GM12878 (cell line): ENCODE measurements around the gene FBN3. TPM values are rescaled to one million over a fixed set of nuclear protein-coding genes. Genes with fewer than 3 reads are reported as not detected.
A peak's percentile ranks its signal among the peaks of the same experiment; 100 is the strongest.

ENCODE experiments used
- ATAC-seq: fragments of 200-7000 bp; cut with Tn5 transposase; 3 replicates; pipeline ENCODE4 v1.9.1; 2020; ENCODE audit warnings: mild to moderate bottlenecking, moderate library complexity
- BruUV-seq: library from RNA; stranded (reverse); fragments of 400-500 nt; replicated peaks from 2 replicates; lab custom pipeline; 2021; lab: Mats Ljungman, UMichigan
- CTCF ChIA-PET: fragments of 300-600 bp; sonication (Branson Sonifier 250); formaldehyde crosslinking; extraction: SDS; loops from one replicate; lab custom pipeline; 2021; ENCODE audit warnings: inconsistent platforms; lab: Yijun Ruan, JAX
- POLR2A ChIA-PET: fragments of 350-600 bp; formaldehyde crosslinking; extraction: SDS; loops from one replicate; lab custom pipeline; 2021; ENCODE audit warnings: inconsistent platforms; lab: Charles Lee
- RAD21 ChIA-PET: fragments of 300-600 bp; sonication (Branson Sonifier 250); formaldehyde crosslinking; loops from one replicate; lab custom pipeline; 2023; ENCODE audit warnings: antibody characterized with exemption; ENCODE audit not compliant: unreplicated experiment; lab: Charles Lee
- SMC1A ChIA-PET: fragments of 300-600 bp; sonication (Branson Sonifier 250); formaldehyde crosslinking; loops from one replicate; lab custom pipeline; 2023; ENCODE audit not compliant: unreplicated experiment, uncharacterized antibody; lab: Charles Lee
- DNase-seq: peaks from one replicate; pipeline ENCODE4 v3.0.0-alpha.2; 2011; ENCODE audit warnings: low read depth, low spot score
- FAIRE-seq: peaks from 3 replicates; lab custom pipeline; 2011; peaks lifted over from hg19 to GRCh38; lab: Jason Lieb, UNC
- H2AFZ ChIP-seq: 2 replicates; pipeline ENCODE4 v1.6.0; 2011; ENCODE audit warnings: low read depth, low read length, control low read depth; ENCODE audit not compliant: control insufficient read depth
- H3K27ac ChIP-seq: 2 replicates; pipeline ENCODE4 v1.5.1; 2011; ENCODE audit warnings: control low read depth; ENCODE audit not compliant: control insufficient read depth, insufficient read depth
- H3K27me3 ChIP-seq, 2 experiments: replicated peaks in 1 of 2; 2 replicates each; pipeline versions ENCODE4 v1.6.0 to v1.6.1; 2011; ENCODE audit warnings: low read length in 1 of 2; ENCODE audit not compliant: control insufficient read depth in 2 of 2, insufficient read depth in 2 of 2
- H3K36me3 ChIP-seq, 2 experiments: 2 replicates each; pipeline ENCODE4 v1.5.1; 2011; ENCODE audit warnings: low read length in 1 of 2; ENCODE audit not compliant: control insufficient read depth in 2 of 2, insufficient read depth in 2 of 2
- H3K4me1 ChIP-seq: 2 replicates; pipeline ENCODE4 v1.6.1; 2011; ENCODE audit warnings: mild to moderate bottlenecking, low read length, moderate library complexity, mixed read lengths; ENCODE audit not compliant: control insufficient read depth, insufficient read depth
- H3K4me2 ChIP-seq: 2 replicates; pipeline ENCODE4 v1.6.0; 2011; ENCODE audit warnings: control low read depth; ENCODE audit not compliant: control insufficient read depth, insufficient read depth
- H3K4me3 ChIP-seq: fragments of 200-600 bp; sonication (generic); 2 replicates; pipeline ENCODE4 v1.5.1; 2016
- H3K79me2 ChIP-seq: 2 replicates; pipeline ENCODE4 v1.6.0; 2011; ENCODE audit warnings: low read length; ENCODE audit not compliant: control insufficient read depth, insufficient read depth
- H3K9ac ChIP-seq: 2 replicates; pipeline ENCODE4 v1.8.0; 2011; ENCODE audit warnings: low read length, control low read depth, mixed read lengths; ENCODE audit not compliant: control insufficient read depth, insufficient read depth
- H3K9me3 ChIP-seq: replicated peaks from 3 replicates; pipeline ENCODE4 v1.5.1; 2011; ENCODE audit warnings: mild to moderate bottlenecking, low read length; ENCODE audit not compliant: control insufficient read depth, insufficient read depth
- H4K20me1 ChIP-seq: 2 replicates; pipeline ENCODE4 v1.6.0; 2011; ENCODE audit not compliant: control insufficient read depth, insufficient read depth
- CBX5 ChIP-seq: sonication (generic); IDR thresholded peaks from 2 replicates; pipeline ENCODE4 v1.6.1; 2016; ENCODE audit warnings: low read depth, moderate library complexity, mild to moderate bottlenecking, inconsistent platforms
- CEBPZ ChIP-seq: fragments of 150-350 bp; IDR thresholded peaks from 2 replicates; pipeline ENCODE4 v1.6.1; 2016; ENCODE audit warnings: low read depth, low read length
- ELK1 ChIP-seq: IDR thresholded peaks from 2 replicates; pipeline ENCODE4 v1.6.1; 2012; ENCODE audit warnings: low read depth, low read length, improper control_type of control experiment
- NRF1 ChIP-seq: conservative IDR thresholded peaks from 2 replicates; pipeline ENCODE4 v1.6.1; 2011; ENCODE audit warnings: mild to moderate bottlenecking, low read depth, low read length, improper control_type of control experiment
- TBL1XR1 ChIP-seq: IDR thresholded peaks from 2 replicates; pipeline ENCODE4 v1.6.1; 2012; ENCODE audit warnings: low read depth, low read length, improper control_type of control experiment
- ZBTB33 ChIP-seq: fragments of 450-650 bp; IDR thresholded peaks from 2 replicates; pipeline ENCODE4 v1.6.1; 2017; ENCODE audit warnings: mild to moderate bottlenecking
- WGBS: methylation state at CpG from one replicate; pipeline ENCODE4 v1.1.6; 2016; ENCODE audit warnings: low lambda C conversion rate; ENCODE audit not compliant: insufficient replicate concordance, insufficient coverage; ENCODE audit errors: missing lambda C conversion rate; 5-methylcytosine and 5-hydroxymethylcytosine counted together
- in situ Hi-C: fragments of 300-500 bp; cut with MboI; formaldehyde crosslinking; loops from 9 replicates; pipeline ENCODE4 v1.14.3; 2018; ENCODE audit warnings: mixed read lengths
- intact Hi-C: fragments of 100-400 bp; cut with micrococcal nuclease; formaldehyde crosslinking; loops from one replicate; pipeline ENCODE4 v1.14.2; 2022; ENCODE audit not compliant: unreplicated experiment
- polyA plus RNA-seq, 11 experiments: library from polyadenylated mRNA; depleted of rRNA in 4 of 11; unstranded in 6 of 11; stranded (reverse) in 5 of 11; fragments of >200 nt; fragmentation: Nextera tagmentation in 4 of 11; fragmentation: Illumina TruSeq in 1 of 11; extraction: Ambion mirVana in 4 of 11; extraction: Trizol in 1 of 11; gene quantifications; 1 replicate in 1 of 11; 2 replicates in 10 of 11; pipeline versions ENCODE4 v1.2.1 to v1.2.3, GENCODE V29; 2011 to 2016; ENCODE audit warnings: inconsistent platforms in 2 of 11, missing spikeins in 2 of 11, low read depth in 1 of 11
- total RNA-seq, 4 experiments: library from RNA; depleted of rRNA in 3 of 4; stranded (reverse); fragments of >200 nt in 3 of 4; fragmentation: Illumina TruSeq in 1 of 4; extraction: Trizol in 1 of 4; gene quantifications; 2 replicates each; pipeline versions ENCODE4 v1.2.1 to v1.2.3, GENCODE V29; 2013 to 2021
- TF ChIP-seq, protein P1 (sequence below): fragments of 450-650 bp; IDR thresholded peaks from 2 replicates; pipeline ENCODE4 v1.6.1; 2017; ENCODE audit warnings: borderline replicate concordance

Gene FBN3
- total and polyA plus RNA-seq, 10 of the 15 experiments (the other 5 are each of a cell fraction or from before 2014, with no cell fraction given): 0.05 TPM; not detected in 9

- Histone ChIP-seq H3K9ac (no peak overlapping the region), H3K9me3 (peaks cover 18% of the 10 kb centered on the region; the same call in 2 of the 3 replicates), H3K36me3 (no peaks in the 10 kb centered on the region), H3K27ac (no peak overlapping the region), H3K4me2 (no peak overlapping the region), H3K79me2 (no peaks in the 10 kb centered on the region), H4K20me1 (no peaks in the 10 kb centered on the region), H3K27me3 (no peaks in the 10 kb centered on the region)
- CTCF ChIA-PET: no interaction called here
- WGBS: 18% methylated on average over 2 of the region's 2 CpGs
- no TSS peak for BruUV-seq
- ATAC-seq: no peak
- RAD21 ChIA-PET: no interaction called here
- POLR2A ChIA-PET: no interaction called here
- TF ChIP-seq TBL1XR1 (no peak), CEBPZ (no peak), NRF1 (no peak), ELK1 (no peak), ZBTB33 (no peak), CBX5 (peak; percentile 88)
- TF ChIP-seq, protein P1, sequence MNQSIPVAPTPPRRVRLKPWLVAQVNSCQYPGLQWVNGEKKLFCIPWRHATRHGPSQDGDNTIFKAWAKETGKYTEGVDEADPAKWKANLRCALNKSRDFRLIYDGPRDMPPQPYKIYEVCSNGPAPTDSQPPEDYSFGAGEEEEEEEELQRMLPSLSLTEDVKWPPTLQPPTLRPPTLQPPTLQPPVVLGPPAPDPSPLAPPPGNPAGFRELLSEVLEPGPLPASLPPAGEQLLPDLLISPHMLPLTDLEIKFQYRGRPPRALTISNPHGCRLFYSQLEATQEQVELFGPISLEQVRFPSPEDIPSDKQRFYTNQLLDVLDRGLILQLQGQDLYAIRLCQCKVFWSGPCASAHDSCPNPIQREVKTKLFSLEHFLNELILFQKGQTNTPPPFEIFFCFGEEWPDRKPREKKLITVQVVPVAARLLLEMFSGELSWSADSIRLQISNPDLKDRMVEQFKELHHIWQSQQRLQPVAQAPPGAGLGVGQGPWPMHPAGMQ: no peak
- TF ChIP-seq, all 136 proteins: peak for 1
- SMC1A ChIA-PET: no interaction called here
- Histone ChIP-seq H3K4me3 (no peak overlapping the region), H3K4me1 (peaks cover 4% of the 10 kb centered on the region), H2AFZ (no peak overlapping the region)
- DNase-seq (no peak), FAIRE-seq (no peak)
- intact Hi-C loops (no loop called here), in situ Hi-C loops (no loop called here)
These were observed 54.0 kb downstream of the FBN3 start for GRCh38 chr19:8095354-8095886.
